GM23338 (cell line): ENCODE measurements around the gene DCLRE1B.

Source experiments
- CREB1 ChIP-seq: fragments of 250-450 bp; sonication (Bioruptor Pico); IDR thresholded peaks from 2 replicates; pipeline ENCODE4 v1.5.0; 2020; ENCODE audit warnings: low read depth, mild to moderate bottlenecking, moderate library complexity
- ETS1 ChIP-seq: IDR thresholded peaks from 2 replicates; pipeline ENCODE4 v1.6.1; 2016; ENCODE audit warnings: antibody characterized with exemption
- EZH2 ChIP-seq: fragments of 200-600 bp; sonication (generic); IDR thresholded peaks from one replicate; pipeline ENCODE4 v1.8.0; 2017; ENCODE audit warnings: antibody characterized with exemption, mild to moderate bottlenecking, low read depth; ENCODE audit not compliant: unreplicated experiment
- EZH2phosphoT487 ChIP-seq: fragments of 200-600 bp; sonication (generic); IDR thresholded peaks from one replicate; pipeline ENCODE4 v1.8.1; 2018; ENCODE audit warnings: antibody characterized with exemption; ENCODE audit not compliant: unreplicated experiment
- JUNB ChIP-seq: IDR thresholded peaks from one replicate; pipeline ENCODE4 v1.6.1; 2016; ENCODE audit warnings: antibody characterized with exemption; ENCODE audit not compliant: unreplicated experiment
- NANOG ChIP-seq: IDR thresholded peaks from 2 replicates; pipeline ENCODE4 v1.6.1; 2016; ENCODE audit warnings: antibody characterized with exemption, borderline replicate concordance
- POLR2AphosphoS5 ChIP-seq: IDR thresholded peaks from 2 replicates; pipeline ENCODE4 v1.6.1; 2016; ENCODE audit warnings: antibody characterized with exemption, low read depth
- REST ChIP-seq: IDR thresholded peaks from one replicate; pipeline ENCODE4 v1.6.1; 2018; ENCODE audit warnings: antibody characterized with exemption; ENCODE audit not compliant: unreplicated experiment
- STAT1 ChIP-seq: IDR thresholded peaks from one replicate; pipeline ENCODE4 v1.6.1; 2016; ENCODE audit warnings: antibody characterized with exemption; ENCODE audit not compliant: unreplicated experiment
- ZNF114 ChIP-seq: fragments of 250-450 bp; sonication (Bioruptor Pico); IDR thresholded peaks from 2 replicates; pipeline ENCODE4 v1.5.0; 2020; ENCODE audit warnings: mild to moderate bottlenecking, moderate library complexity
- ZNF331 ChIP-seq: fragments of 250-450 bp; sonication (Bioruptor Pico); IDR thresholded peaks from 2 replicates; pipeline ENCODE4 v1.5.0; 2020; ENCODE audit warnings: low read depth, mild to moderate bottlenecking, moderate library complexity
- TF ChIP-seq, protein P1 (sequence below), 2 experiments: fragments of 200-600 bp in 1 of 2; sonication (generic) in 1 of 2; conservative IDR thresholded peaks; 2 replicates each; pipeline versions ENCODE4 v1.5.1 to v1.6.1; 2016 to 2017; ENCODE audit warnings: antibody characterized with exemption in 2 of 2, low read depth in 2 of 2, mild to moderate bottlenecking in 2 of 2, moderate library complexity in 1 of 2
- TF ChIP-seq, protein P2 (sequence below): fragments of 250-450 bp; sonication (Bioruptor Pico); IDR thresholded peaks from 2 replicates; pipeline ENCODE4 v1.5.0; 2020; ENCODE audit warnings: mild to moderate bottlenecking, moderate library complexity

GRCh38 chr1:113918243-113918642, 13.1 kb downstream of the DCLRE1B start:
- no peak for TF ChIP-seq ZNF331 (CRISPR knock-in tag)
- TF ChIP-seq, protein P1, sequence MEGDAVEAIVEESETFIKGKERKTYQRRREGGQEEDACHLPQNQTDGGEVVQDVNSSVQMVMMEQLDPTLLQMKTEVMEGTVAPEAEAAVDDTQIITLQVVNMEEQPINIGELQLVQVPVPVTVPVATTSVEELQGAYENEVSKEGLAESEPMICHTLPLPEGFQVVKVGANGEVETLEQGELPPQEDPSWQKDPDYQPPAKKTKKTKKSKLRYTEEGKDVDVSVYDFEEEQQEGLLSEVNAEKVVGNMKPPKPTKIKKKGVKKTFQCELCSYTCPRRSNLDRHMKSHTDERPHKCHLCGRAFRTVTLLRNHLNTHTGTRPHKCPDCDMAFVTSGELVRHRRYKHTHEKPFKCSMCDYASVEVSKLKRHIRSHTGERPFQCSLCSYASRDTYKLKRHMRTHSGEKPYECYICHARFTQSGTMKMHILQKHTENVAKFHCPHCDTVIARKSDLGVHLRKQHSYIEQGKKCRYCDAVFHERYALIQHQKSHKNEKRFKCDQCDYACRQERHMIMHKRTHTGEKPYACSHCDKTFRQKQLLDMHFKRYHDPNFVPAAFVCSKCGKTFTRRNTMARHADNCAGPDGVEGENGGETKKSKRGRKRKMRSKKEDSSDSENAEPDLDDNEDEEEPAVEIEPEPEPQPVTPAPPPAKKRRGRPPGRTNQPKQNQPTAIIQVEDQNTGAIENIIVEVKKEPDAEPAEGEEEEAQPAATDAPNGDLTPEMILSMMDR (conservative IDR thresholded peaks at IDR 0.05; ENCODE audit: low read depth in 2 of 2) = no peak
- no peak for TF ChIP-seq POLR2AphosphoS5
- no peak for TF ChIP-seq EZH2
- no peak for TF ChIP-seq REST
- TF ChIP-seq EZH2phosphoT487 = no peak
- TF ChIP-seq CREB1 (CRISPR knock-in tag) = no peak
- TF ChIP-seq ETS1 = no peak
- no peak for TF ChIP-seq STAT1
- TF ChIP-seq JUNB = no peak
- no peak for TF ChIP-seq NANOG
- no peak for TF ChIP-seq ZNF114 (CRISPR knock-in tag)
- TF ChIP-seq, protein P2, sequence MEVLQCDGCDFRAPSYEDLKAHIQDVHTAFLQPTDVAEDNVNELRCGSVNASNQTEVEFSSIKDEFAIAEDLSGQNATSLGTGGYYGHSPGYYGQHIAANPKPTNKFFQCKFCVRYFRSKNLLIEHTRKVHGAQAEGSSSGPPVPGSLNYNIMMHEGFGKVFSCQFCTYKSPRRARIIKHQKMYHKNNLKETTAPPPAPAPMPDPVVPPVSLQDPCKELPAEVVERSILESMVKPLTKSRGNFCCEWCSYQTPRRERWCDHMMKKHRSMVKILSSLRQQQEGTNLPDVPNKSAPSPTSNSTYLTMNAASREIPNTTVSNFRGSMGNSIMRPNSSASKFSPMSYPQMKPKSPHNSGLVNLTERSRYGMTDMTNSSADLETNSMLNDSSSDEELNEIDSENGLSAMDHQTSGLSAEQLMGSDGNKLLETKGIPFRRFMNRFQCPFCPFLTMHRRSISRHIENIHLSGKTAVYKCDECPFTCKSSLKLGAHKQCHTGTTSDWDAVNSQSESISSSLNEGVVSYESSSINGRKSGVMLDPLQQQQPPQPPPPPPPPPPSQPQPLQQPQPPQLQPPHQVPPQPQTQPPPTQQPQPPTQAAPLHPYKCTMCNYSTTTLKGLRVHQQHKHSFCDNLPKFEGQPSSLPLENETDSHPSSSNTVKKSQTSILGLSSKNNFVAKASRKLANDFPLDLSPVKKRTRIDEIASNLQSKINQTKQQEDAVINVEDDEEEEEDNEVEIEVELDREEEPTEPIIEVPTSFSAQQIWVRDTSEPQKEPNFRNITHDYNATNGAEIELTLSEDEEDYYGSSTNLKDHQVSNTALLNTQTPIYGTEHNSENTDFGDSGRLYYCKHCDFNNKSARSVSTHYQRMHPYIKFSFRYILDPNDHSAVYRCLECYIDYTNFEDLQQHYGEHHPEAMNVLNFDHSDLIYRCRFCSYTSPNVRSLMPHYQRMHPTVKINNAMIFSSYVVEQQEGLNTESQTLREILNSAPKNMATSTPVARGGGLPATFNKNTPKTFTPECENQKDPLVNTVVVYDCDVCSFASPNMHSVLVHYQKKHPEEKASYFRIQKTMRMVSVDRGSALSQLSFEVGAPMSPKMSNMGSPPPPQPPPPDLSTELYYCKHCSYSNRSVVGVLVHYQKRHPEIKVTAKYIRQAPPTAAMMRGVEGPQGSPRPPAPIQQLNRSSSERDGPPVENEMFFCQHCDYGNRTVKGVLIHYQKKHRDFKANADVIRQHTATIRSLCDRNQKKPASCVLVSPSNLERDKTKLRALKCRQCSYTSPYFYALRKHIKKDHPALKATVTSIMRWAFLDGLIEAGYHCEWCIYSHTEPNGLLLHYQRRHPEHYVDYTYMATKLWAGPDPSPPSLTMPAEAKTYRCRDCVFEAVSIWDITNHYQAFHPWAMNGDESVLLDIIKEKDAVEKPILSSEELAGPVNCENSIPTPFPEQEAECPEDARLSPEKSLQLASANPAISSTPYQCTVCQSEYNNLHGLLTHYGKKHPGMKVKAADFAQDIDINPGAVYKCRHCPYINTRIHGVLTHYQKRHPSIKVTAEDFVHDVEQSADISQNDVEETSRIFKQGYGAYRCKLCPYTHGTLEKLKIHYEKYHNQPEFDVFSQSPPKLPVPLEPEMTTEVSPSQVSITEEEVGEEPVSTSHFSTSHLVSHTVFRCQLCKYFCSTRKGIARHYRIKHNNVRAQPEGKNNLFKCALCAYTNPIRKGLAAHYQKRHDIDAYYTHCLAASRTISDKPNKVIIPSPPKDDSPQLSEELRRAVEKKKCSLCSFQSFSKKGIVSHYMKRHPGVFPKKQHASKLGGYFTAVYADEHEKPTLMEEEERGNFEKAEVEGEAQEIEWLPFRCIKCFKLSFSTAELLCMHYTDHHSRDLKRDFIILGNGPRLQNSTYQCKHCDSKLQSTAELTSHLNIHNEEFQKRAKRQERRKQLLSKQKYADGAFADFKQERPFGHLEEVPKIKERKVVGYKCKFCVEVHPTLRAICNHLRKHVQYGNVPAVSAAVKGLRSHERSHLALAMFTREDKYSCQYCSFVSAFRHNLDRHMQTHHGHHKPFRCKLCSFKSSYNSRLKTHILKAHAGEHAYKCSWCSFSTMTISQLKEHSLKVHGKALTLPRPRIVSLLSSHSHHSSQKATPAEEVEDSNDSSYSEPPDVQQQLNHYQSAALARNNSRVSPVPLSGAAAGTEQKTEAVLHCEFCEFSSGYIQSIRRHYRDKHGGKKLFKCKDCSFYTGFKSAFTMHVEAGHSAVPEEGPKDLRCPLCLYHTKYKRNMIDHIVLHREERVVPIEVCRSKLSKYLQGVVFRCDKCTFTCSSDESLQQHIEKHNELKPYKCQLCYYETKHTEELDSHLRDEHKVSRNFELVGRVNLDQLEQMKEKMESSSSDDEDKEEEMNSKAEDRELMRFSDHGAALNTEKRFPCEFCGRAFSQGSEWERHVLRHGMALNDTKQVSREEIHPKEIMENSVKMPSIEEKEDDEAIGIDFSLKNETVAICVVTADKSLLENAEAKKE (CRISPR knock-in tag) = no peak
